LoVo (cell line): ENCODE measurements around the gene OLIG2.
A peak's percentile ranks its signal among the peaks of the same experiment; 100 is the strongest.

Source experiments
- DNase-seq: peaks from one replicate; pipeline ENCODE4 v3.0.0-alpha.2; 2016; ENCODE audit warnings: low spot score

Gene OLIG2

GRCh38 chr21:33033094-33033951 lies 7.6 kb downstream of the OLIG2 start:
- DNase-seq = no peak

GRCh38 chr21:33033961-33034413 lies 8.3 kb downstream of the OLIG2 start:
- DNase-seq = no peak

GRCh38 chr21:33035147-33035546 lies 9.4 kb downstream of the OLIG2 start:
- no peak for DNase-seq

- no peak for DNase-seq
Measured at GRCh38 chr21:33036430-33037162, 10.9 kb downstream of the OLIG2 start.

GRCh38 chr21:33037501-33037900 lies 11.8 kb downstream of the OLIG2 start:
- DNase-seq = no peak

- DNase-seq = no peak
Measured at GRCh38 chr21:33039536-33039935, 13.8 kb downstream of the OLIG2 start.

GRCh38 chr21:33040215-33040614 lies 14.5 kb downstream of the OLIG2 start:
- DNase-seq = no peak

- DNase-seq = no peak
Measured at GRCh38 chr21:33041981-33042380, 16.2 kb downstream of the OLIG2 start.

GRCh38 chr21:33042812-33043211 lies 17.1 kb downstream of the OLIG2 start:
- peak; percentile 82 for DNase-seq

- DNase-seq = no peak
Measured at GRCh38 chr21:33046455-33046854, 20.7 kb downstream of the OLIG2 start.

GRCh38 chr21:33047231-33047630 lies 21.5 kb downstream of the OLIG2 start:
- no peak for DNase-seq

GRCh38 chr21:33051925-33052324 lies 26.2 kb downstream of the OLIG2 start:
- no peak for DNase-seq

- no peak for DNase-seq
Measured at GRCh38 chr21:33053951-33054350, 28.2 kb downstream of the OLIG2 start.

- no peak for DNase-seq
Measured at GRCh38 chr21:33055991-33056390, 30.3 kb downstream of the OLIG2 start.

GRCh38 chr21:33057385-33057940 lies 31.7 kb downstream of the OLIG2 start:
- no peak for DNase-seq

- no peak for DNase-seq
Measured at GRCh38 chr21:33058527-33058926, 32.8 kb downstream of the OLIG2 start.

- no peak for DNase-seq
Measured at GRCh38 chr21:33058957-33059356, 33.2 kb downstream of the OLIG2 start.

GRCh38 chr21:33059380-33059841 lies 33.7 kb downstream of the OLIG2 start:
- no peak for DNase-seq

- DNase-seq = no peak
Measured at GRCh38 chr21:33061233-33061632, 35.5 kb downstream of the OLIG2 start.

- no peak for DNase-seq
Measured at GRCh38 chr21:33063375-33063883, 37.7 kb downstream of the OLIG2 start.

GRCh38 chr21:33063907-33064622 lies 38.3 kb downstream of the OLIG2 start:
- DNase-seq = no peak
